ENCODE measurements around the gene SAFB. TPM values are rescaled to one million over a fixed set of nuclear protein-coding genes. Genes with fewer than 3 reads are reported as not detected.
A peak's percentile ranks its signal among the peaks of the same experiment; 100 is the strongest.

Gene SAFB
- total and polyA plus RNA-seq, 2 of the 13 experiments (the other 11 are each of a cell fraction or from before 2014, with no cell fraction given), result 21.0 to 28.4 TPM

DNA sequence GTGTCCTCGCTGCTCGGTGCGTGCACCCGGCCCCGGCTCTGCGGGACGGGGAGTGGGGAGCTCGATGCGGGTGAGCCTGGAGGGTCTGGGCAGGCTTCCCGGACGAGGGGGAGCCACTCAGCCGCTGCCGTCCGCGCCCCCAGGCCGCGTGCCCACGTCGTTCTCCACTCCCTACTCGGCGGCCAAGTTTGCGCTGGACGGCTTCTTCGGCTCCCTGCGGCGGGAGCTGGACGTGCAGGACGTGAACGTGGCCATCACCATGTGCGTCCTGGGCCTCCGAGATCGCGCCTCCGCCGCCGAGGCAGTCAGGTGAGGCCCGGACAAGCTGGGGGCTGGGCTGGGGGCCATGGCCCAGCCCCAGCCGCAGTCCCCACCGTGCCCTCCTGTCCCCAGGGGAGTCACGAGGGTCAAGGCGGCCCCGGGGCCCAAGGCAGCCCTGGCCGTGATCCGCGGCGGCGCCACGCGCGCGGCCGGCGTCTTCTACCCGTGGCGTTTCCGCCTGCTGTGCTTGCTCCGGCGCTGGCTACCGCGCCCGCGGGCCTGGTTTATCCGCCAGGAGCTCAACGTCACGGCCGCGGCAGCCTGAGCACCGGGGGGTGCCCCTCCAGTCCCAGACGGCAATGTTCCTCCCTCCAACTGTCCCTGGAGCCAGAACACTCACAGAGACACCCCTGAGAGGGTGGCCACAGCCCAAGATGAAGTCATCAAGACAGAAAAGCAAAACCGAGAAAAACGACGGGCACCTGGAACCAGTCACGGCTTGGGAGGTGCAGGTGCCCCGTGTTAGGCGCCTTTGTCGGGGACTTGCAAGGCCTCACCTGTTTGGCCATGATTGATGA is 64.7 kb downstream of the SAFB start (continued):
- TF ChIP-seq ZBTB37 (CRISPR knock-in tag; IDR thresholded peaks at IDR 0.05) (no peak), ZSCAN22 (CRISPR knock-in tag; IDR thresholded peaks at IDR 0.05) (no peak), IKZF1 (IDR thresholded peaks at IDR 0.05) (no peak), ZNF75D (CRISPR knock-in tag; IDR thresholded peaks at IDR 0.05; ENCODE audit: borderline replicate concordance) (no peak), MYPOP (CRISPR knock-in tag; IDR thresholded peaks at IDR 0.05) (no peak), KAT7 (CRISPR knock-in tag; IDR thresholded peaks at IDR 0.05; ENCODE audit: borderline replicate concordance) (no peak), ZKSCAN1 (IDR thresholded peaks at IDR 0.05; ENCODE audit: low read length) (no peak), CREM (IDR thresholded peaks at IDR 0.05) (no peak), CREM (CRISPR knock-in tag; IDR thresholded peaks at IDR 0.05) (no peak), HNF1B (CRISPR knock-in tag; IDR thresholded peaks at IDR 0.05) (0 out of 2 replicates have a peak, but pooled peaks have one; percentile 4), GATAD1 (CRISPR knock-in tag; IDR thresholded peaks at IDR 0.05) (no peak), SIN3A (IDR thresholded peaks at IDR 0.05; ENCODE audit: borderline replicate concordance, low read depth, low read length) (no peak), ETV6 (CRISPR knock-in tag; conservative IDR thresholded peaks at IDR 0.05) (no peak), HNRNPH1 (optimal IDR thresholded peaks at IDR 0.05; ENCODE audit: low read depth, low read length) (no peak), ZBTB2 (CRISPR knock-in tag; IDR thresholded peaks at IDR 0.05; ENCODE audit: low read depth) (no peak), ZNF530 (CRISPR knock-in tag; IDR thresholded peaks at IDR 0.05; ENCODE audit: low read depth) (no peak), ZFP91 (CRISPR knock-in tag; IDR thresholded peaks at IDR 0.05; ENCODE audit: borderline replicate concordance) (0 out of 2 replicates have a peak, but pooled peaks have one; percentile 74), WIZ (CRISPR knock-in tag; IDR thresholded peaks at IDR 0.05) (no peak)
- TF ChIP-seq, protein P1, sequence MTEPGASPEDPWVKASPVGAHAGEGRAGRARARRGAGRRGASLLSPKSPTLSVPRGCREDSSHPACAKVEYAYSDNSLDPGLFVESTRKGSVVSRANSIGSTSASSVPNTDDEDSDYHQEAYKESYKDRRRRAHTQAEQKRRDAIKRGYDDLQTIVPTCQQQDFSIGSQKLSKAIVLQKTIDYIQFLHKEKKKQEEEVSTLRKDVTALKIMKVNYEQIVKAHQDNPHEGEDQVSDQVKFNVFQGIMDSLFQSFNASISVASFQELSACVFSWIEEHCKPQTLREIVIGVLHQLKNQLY (CRISPR knock-in tag; IDR thresholded peaks at IDR 0.05), result no peak
- TF ChIP-seq, protein P2, sequence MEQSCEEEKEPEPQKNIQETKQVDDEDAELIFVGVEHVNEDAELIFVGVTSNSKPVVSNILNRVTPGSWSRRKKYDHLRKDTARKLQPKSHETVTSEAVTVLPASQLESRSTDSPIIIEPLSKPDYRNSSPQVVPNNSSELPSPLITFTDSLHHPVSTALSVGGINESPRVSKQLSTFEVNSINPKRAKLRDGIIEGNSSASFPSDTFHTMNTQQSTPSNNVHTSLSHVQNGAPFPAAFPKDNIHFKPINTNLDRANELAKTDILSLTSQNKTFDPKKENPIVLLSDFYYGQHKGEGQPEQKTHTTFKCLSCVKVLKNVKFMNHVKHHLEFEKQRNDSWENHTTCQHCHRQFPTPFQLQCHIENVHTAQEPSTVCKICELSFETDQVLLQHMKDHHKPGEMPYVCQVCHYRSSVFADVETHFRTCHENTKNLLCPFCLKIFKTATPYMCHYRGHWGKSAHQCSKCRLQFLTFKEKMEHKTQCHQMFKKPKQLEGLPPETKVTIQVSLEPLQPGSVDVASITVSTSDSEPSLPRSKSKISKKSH (CRISPR knock-in tag; IDR thresholded peaks at IDR 0.05; ENCODE audit: borderline replicate concordance), result 0 out of 2 replicates have a peak, but pooled peaks have one; percentile 11
